HG02938 (cell line): ENCODE measurements around the gene GOLGA8N.

Experiments
- ATAC-seq: cut with Tn5 transposase; IDR thresholded peaks from one replicate; pipeline ENCODE4 v1.9.1; 2021; ENCODE audit warnings: mild to moderate bottlenecking, moderate library complexity; ENCODE audit not compliant: unreplicated experiment

The GOLGA8N gene

DNA sequence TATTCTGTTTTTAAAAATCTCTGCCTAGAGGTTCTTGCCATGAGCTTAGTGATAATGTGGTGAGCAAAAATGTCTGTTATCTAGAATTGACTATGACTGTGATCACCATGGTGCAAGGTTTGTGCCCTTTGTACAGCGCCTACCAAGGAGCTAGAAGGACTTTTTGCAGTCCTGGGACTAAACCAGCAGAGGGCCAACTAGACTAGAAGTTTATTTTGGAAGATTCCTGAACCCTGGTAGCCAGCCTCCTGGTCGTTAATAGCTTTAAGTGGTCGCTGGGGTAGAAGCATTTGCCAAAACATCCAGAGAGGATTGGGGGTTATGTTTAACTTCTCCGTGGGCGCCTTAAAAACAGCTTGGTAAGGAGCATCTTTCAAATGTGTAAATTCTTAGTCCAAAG, 56.1 kb downstream of the GOLGA8N start:
- no peak for ATAC-seq

DNA sequence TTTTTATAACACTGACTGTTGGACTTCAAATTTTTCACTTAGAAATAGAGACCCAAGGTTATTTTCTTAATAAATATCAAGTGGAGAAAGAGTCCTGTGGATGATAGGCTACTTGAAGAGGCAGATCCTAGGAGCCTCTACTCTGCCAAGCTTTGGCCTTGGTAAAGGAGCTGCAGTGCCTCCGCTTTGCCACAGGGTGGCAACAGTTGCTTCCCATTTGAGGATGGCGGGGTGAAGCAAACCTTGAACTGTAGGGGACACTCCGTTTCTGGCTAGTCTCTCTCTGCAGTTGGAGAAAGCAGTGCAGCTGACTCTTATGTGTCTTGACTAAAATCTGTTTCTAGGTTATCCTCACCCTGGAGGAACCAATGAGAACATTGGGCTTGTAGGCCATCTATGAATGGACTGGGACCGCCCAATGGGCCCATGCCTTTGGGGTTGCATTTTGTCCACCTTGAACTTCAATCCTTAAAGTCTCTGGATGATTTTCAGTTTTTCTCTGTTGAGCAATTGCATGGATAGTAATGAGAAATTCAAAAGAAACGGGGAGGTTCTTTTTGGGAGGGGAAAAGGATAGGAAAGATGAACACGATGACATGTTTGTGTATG, 58.1 kb downstream of the GOLGA8N start:
- ATAC-seq: peak; percentile 61

- no peak for ATAC-seq
Observed at GRCh38 chr15:32652178-32652577, 58.9 kb downstream of the GOLGA8N start.

- ATAC-seq: no peak
Observed at GRCh38 chr15:32656091-32656490, 62.8 kb downstream of the GOLGA8N start.

DNA sequence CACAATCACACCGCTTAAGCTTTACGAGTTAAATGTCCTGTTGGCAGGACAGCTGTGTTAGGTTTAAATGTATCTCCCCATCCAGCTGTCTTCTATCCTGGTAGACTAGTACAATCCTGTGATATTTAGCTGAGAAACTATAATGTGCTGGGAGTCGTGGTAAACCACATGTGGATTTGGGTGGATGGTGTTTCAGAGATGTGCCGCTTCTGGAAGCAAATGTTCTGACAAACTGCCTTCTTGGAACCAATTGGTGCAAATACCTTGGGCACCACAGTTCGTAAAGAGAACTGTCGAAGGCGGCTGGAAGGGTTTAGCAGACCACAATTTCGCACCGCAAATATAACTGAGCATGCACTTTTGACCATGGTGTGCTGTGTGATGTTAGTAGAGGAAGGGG, 63.2 kb downstream of the GOLGA8N start:
- no peak for ATAC-seq
